Activated naive CD8-positive, alpha-beta T cell treated with anti-CD3 and anti-CD28 coated beads, Interleukin-2, amount 10 ng/mL, durations not matched to agents 7 days and 5 days (primary cell): ENCODE results near the gene ARL5C. TPM values are rescaled to one million over a fixed set of nuclear protein-coding genes. Genes with fewer than 3 reads are reported as not detected.
A peak's percentile ranks its signal among the peaks of the same experiment; 100 is the strongest.

ENCODE experiments used
- ATAC-seq: fragments of 150-1000 bp; cut with Tn5 transposase; one replicate; pipeline ENCODE4 v1.10.0; 2021; ENCODE audit warnings: low read depth, moderate library complexity
- POLR2A ChIA-PET: fragments of 350-600 bp; sonication (Branson Sonifier 250); formaldehyde crosslinking; loops from one replicate; lab custom pipeline; 2021; ENCODE audit warnings: antibody characterized with exemption; lab: Charles Lee
- DNase-seq: peaks from one replicate; pipeline ENCODE4 v3.0.0; 2021
- H3K27ac Mint-ChIP-seq: one replicate; pipeline ENCODE4 v1.8.0; 2022; ENCODE audit warnings: mild to moderate bottlenecking, mixed read lengths
- H3K27me3 Mint-ChIP-seq: one replicate; pipeline ENCODE4 v1.8.0; 2022; ENCODE audit warnings: mild to moderate bottlenecking, moderate library complexity, mixed read lengths
- H3K36me3 Mint-ChIP-seq: one replicate; pipeline ENCODE4 v1.8.0; 2021; ENCODE audit warnings: mild to moderate bottlenecking, mixed read lengths
- H3K4me1 Mint-ChIP-seq: one replicate; pipeline ENCODE4 v1.8.0; 2021; ENCODE audit warnings: mixed read lengths
- H3K4me3 Mint-ChIP-seq: one replicate; pipeline ENCODE4 v1.8.0; 2022; ENCODE audit warnings: mild to moderate bottlenecking, moderate library complexity, mixed read lengths
- H3K9me3 Mint-ChIP-seq: one replicate; pipeline ENCODE4 v1.8.0; 2021; ENCODE audit warnings: mixed read lengths
- total RNA-seq, 2 experiments: library from RNA; stranded (reverse); gene quantifications; one replicate each; pipeline ENCODE4 v1.2.3, GENCODE V29; 2021

Gene ARL5C
- total RNA-seq, 2 experiments from 2014 or later: 0.11 TPM; not detected in 1

GRCh38 chr17:39191750-39192510 is 26.0 kb upstream of the ARL5C start:
- H3K9me3 Mint-ChIP-seq: no peaks in the 10 kb centered on the region
- H3K27ac Mint-ChIP-seq: peak overlapping the region; percentile 36
- POLR2A ChIA-PET: no interaction called here
- H3K27me3 Mint-ChIP-seq: no peaks in the 10 kb centered on the region
- H3K4me1 Mint-ChIP-seq: peaks cover 25% of the 10 kb centered on the region
- DNase-seq: no peak
- H3K4me3 Mint-ChIP-seq: no peak overlapping the region
- peaks cover 11% of the 10 kb centered on the region for H3K36me3 Mint-ChIP-seq
- no peak for ATAC-seq

GRCh38 chr17:39187152-39187830 is 21.3 kb upstream of the ARL5C start:
- POLR2A ChIA-PET: no interaction called here
- ATAC-seq (no peak), DNase-seq (no peak)
- Mint-ChIP-seq H3K27me3 (no peaks in the 10 kb centered on the region), H3K4me1 (peaks cover 4% of the 10 kb centered on the region), H3K4me3 (no peak overlapping the region), H3K27ac (no peak overlapping the region), H3K36me3 (peaks cover 27% of the 10 kb centered on the region), H3K9me3 (no peaks in the 10 kb centered on the region)

GRCh38 chr17:39186481-39187002 is 20.6 kb upstream of the ARL5C start:
- ATAC-seq: no peak
- H3K27ac Mint-ChIP-seq: no peak overlapping the region
- H3K27me3 Mint-ChIP-seq: no peaks in the 10 kb centered on the region
- H3K4me1 Mint-ChIP-seq: peaks cover 4% of the 10 kb centered on the region
- POLR2A ChIA-PET: no interaction called here
- no peaks in the 10 kb centered on the region for H3K9me3 Mint-ChIP-seq
- no peak for DNase-seq
- H3K4me3 Mint-ChIP-seq: no peak overlapping the region
- peaks cover 25% of the 10 kb centered on the region for H3K36me3 Mint-ChIP-seq

GRCh38 chr17:39183720-39184119 is 17.8 kb upstream of the ARL5C start:
- Mint-ChIP-seq H3K4me3 (no peak overlapping the region), H3K27ac (no peak overlapping the region), H3K27me3 (no peaks in the 10 kb centered on the region), H3K36me3 (peaks cover 21% of the 10 kb centered on the region), H3K9me3 (no peaks in the 10 kb centered on the region), H3K4me1 (peaks cover 4% of the 10 kb centered on the region)
- ATAC-seq: no peak
- no peak for DNase-seq
- POLR2A ChIA-PET: no interaction called here

GRCh38 chr17:39183045-39183444 is 17.1 kb upstream of the ARL5C start:
- ATAC-seq (no peak), DNase-seq (no peak)
- no peak overlapping the region for H3K27ac Mint-ChIP-seq
- H3K4me3 Mint-ChIP-seq: no peak overlapping the region
- no peaks in the 10 kb centered on the region for H3K9me3 Mint-ChIP-seq
- H3K27me3 Mint-ChIP-seq: no peaks in the 10 kb centered on the region
- peaks cover 22% of the 10 kb centered on the region for H3K36me3 Mint-ChIP-seq
- POLR2A ChIA-PET: no interaction called here
- peaks cover 4% of the 10 kb centered on the region for H3K4me1 Mint-ChIP-seq

- ATAC-seq: no peak
- H3K4me3 Mint-ChIP-seq: no peak overlapping the region
- POLR2A ChIA-PET: interaction anchor here (1.9 kb wide), 1 partner anchor 17 kb away, joined by 5 read pairs; no protein-coding TSS in a partner anchor
- no peak for DNase-seq
- H3K4me1 Mint-ChIP-seq: peaks cover 4% of the 10 kb centered on the region
- H3K9me3 Mint-ChIP-seq: no peaks in the 10 kb centered on the region
- no peak overlapping the region for H3K27ac Mint-ChIP-seq
- H3K36me3 Mint-ChIP-seq: peaks cover 34% of the 10 kb centered on the region
- no peaks in the 10 kb centered on the region for H3K27me3 Mint-ChIP-seq
These were observed 15.3 kb upstream of the ARL5C start for GRCh38 chr17:39181303-39181702.

- Mint-ChIP-seq H3K9me3 (no peaks in the 10 kb centered on the region), H3K36me3 (peaks cover 21% of the 10 kb centered on the region), H3K27ac (no peak overlapping the region), H3K27me3 (no peaks in the 10 kb centered on the region), H3K4me3 (no peak overlapping the region), H3K4me1 (peaks cover 4% of the 10 kb centered on the region)
- ATAC-seq (no peak), DNase-seq (no peak)
- POLR2A ChIA-PET: interaction anchor here (0.6 kb wide), 1 partner anchor 1081 kb away, joined by 3 read pairs; no protein-coding TSS in a partner anchor
These were observed 12.6 kb upstream of the ARL5C start for GRCh38 chr17:39178536-39178935.

GRCh38 chr17:39177256-39177655 is 11.3 kb upstream of the ARL5C start:
- peaks cover 13% of the 10 kb centered on the region for H3K36me3 Mint-ChIP-seq
- no peak overlapping the region for H3K27ac Mint-ChIP-seq
- ATAC-seq (no peak), DNase-seq (no peak)
- no peak overlapping the region for H3K4me3 Mint-ChIP-seq
- H3K4me1 Mint-ChIP-seq: peaks cover 14% of the 10 kb centered on the region
- no peaks in the 10 kb centered on the region for H3K27me3 Mint-ChIP-seq
- H3K9me3 Mint-ChIP-seq: no peaks in the 10 kb centered on the region
- POLR2A ChIA-PET: no interaction called here

GRCh38 chr17:39175695-39176093 is 9.7 kb upstream of the ARL5C start:
- ATAC-seq (no peak), DNase-seq (no peak)
- H3K4me1 Mint-ChIP-seq: peaks cover 21% of the 10 kb centered on the region
- peaks cover 4% of the 10 kb centered on the region for H3K27me3 Mint-ChIP-seq
- no peak overlapping the region for H3K27ac Mint-ChIP-seq
- H3K4me3 Mint-ChIP-seq: no peak overlapping the region
- POLR2A ChIA-PET: interaction anchor here (1.8 kb wide), 1 partner anchor 10 kb away, joined by 8 read pairs; the partner anchor contains the start of gene ARL5C
- H3K36me3 Mint-ChIP-seq: peaks cover 13% of the 10 kb centered on the region
- no peaks in the 10 kb centered on the region for H3K9me3 Mint-ChIP-seq

- Mint-ChIP-seq H3K36me3 (peaks cover 13% of the 10 kb centered on the region), H3K9me3 (no peaks in the 10 kb centered on the region), H3K27ac (peak overlapping the region; percentile 21), H3K4me1 (peaks cover 25% of the 10 kb centered on the region), H3K4me3 (no peak overlapping the region), H3K27me3 (peaks cover 9% of the 10 kb centered on the region)
- peak; percentile 79 for ATAC-seq
- POLR2A ChIA-PET: interaction anchor here (0.6 to 1.8 kb wide), 8 partner anchors 9 to 305 kb away, joined by 3 to 8 read pairs (median 4); partner anchors contain the start of genes ARL5C, LASP1 and PLXDC1
- DNase-seq: peak; percentile 80
These were observed 9.1 kb upstream of the ARL5C start for GRCh38 chr17:39174920-39175694.

- DNase-seq (no peak), ATAC-seq (no peak)
- Mint-ChIP-seq H3K9me3 (no peaks in the 10 kb centered on the region), H3K36me3 (peaks cover 13% of the 10 kb centered on the region), H3K4me3 (no peak overlapping the region), H3K27ac (no peak overlapping the region), H3K4me1 (peaks cover 28% of the 10 kb centered on the region), H3K27me3 (peaks cover 16% of the 10 kb centered on the region)
- POLR2A ChIA-PET: interaction anchor here (1.0 to 1.8 kb wide), 8 partner anchors 8 to 304 kb away, joined by 3 to 11 read pairs (median 4); partner anchors contain the start of genes ARL5C, LASP1 and RPL19
These were observed 7.7 kb upstream of the ARL5C start for GRCh38 chr17:39173526-39174274.

- Mint-ChIP-seq H3K27me3 (peaks cover 20% of the 10 kb centered on the region), H3K4me1 (peaks cover 30% of the 10 kb centered on the region), H3K27ac (peak overlapping the region; percentile 34), H3K4me3 (no peak overlapping the region), H3K9me3 (peaks cover 3% of the 10 kb centered on the region), H3K36me3 (peaks cover 13% of the 10 kb centered on the region)
- POLR2A ChIA-PET: interaction anchor here (1.2 to 1.7 kb wide), 5 partner anchors 9 to 119 kb away, joined by 3 to 11 read pairs (median 5); partner anchors contain the start of gene RPL19
- ATAC-seq: no peak
- DNase-seq: no peak
These were observed 7.1 kb upstream of the ARL5C start for GRCh38 chr17:39173080-39173479.
